ENCODE results near the gene ENAH. TPM values are rescaled to one million over a fixed set of nuclear protein-coding genes. Genes with fewer than 3 reads are reported as not detected.
"Not testable (repeated sequence)": the region's sequence is repeated elsewhere in the genome, so short reads cannot be mapped to it uniquely, and the experiment has no call there.

The ENAH gene
- total RNA-seq, 4 donors from 2014 or later = 198 to 229 (median 201) TPM

- TF ChIP-seq POLR2AphosphoS5 (IDR thresholded peaks at IDR 0.05) (no peak), POLR2A (IDR thresholded peaks at IDR 0.05; ENCODE audit: low read depth) (no peak), CTCF (IDR thresholded peaks at IDR 0.05) (no peak), EP300 (IDR thresholded peaks at IDR 0.05) (no peak)
- Histone ChIP-seq H3K4me3 (no peak overlapping the region), H3K27ac (replicated peaks in 1 of 4) (no peak overlapping the region), H3K9me3 (no peaks in the 10 kb centered on the region), H3K4me1 (peaks cover 4 to 30% (median 23%) of the 10 kb centered on the region in 4 donors), H3K27me3 (no peaks in the 10 kb centered on the region), H3K36me3 (no peaks in the 10 kb centered on the region)
- 67% methylated on average over 5 of the region's 5 CpGs for WGBS
- DNase-seq (ENCODE audit: extremely low spot score) = no peak
- intact Hi-C loops (cut with DNase I) = no loop called here
Observed at GRCh38 chr1:225476538-225476988, 176.4 kb downstream of the ENAH start.

GRCh38 chr1:225476100-225476511 is 176.8 kb downstream of the ENAH start:
- Histone ChIP-seq H3K36me3 (no peaks in the 10 kb centered on the region), H3K4me3 (no peak overlapping the region), H3K9me3 (no peaks in the 10 kb centered on the region), H3K27me3 (no peaks in the 10 kb centered on the region), H3K4me1 (peaks cover 4 to 29% (median 18%) of the 10 kb centered on the region in 4 donors), H3K27ac (replicated peaks in 1 of 4) (no peak overlapping the region)
- intact Hi-C loops (cut with DNase I) = no loop called here
- DNase-seq (ENCODE audit: extremely low spot score) = peak; percentile 60
- TF ChIP-seq POLR2A (IDR thresholded peaks at IDR 0.05; ENCODE audit: low read depth) (no peak), EP300 (IDR thresholded peaks at IDR 0.05) (no peak), CTCF (IDR thresholded peaks at IDR 0.05) (no peak), POLR2AphosphoS5 (IDR thresholded peaks at IDR 0.05) (no peak)
- 97% methylated on average over 7 of the region's 7 CpGs for WGBS

GRCh38 chr1:225474986-225475820 is 177.7 kb downstream of the ENAH start:
- WGBS = 83% methylated on average over 13 of the region's 50 CpGs
- TF ChIP-seq EP300 (IDR thresholded peaks at IDR 0.05) = no peak
- TF ChIP-seq POLR2AphosphoS5 (IDR thresholded peaks at IDR 0.05) = peak in 1 of 2 donors; percentile 76
- no peak for TF ChIP-seq POLR2A (IDR thresholded peaks at IDR 0.05; ENCODE audit: low read depth)
- peak in 2 of 3 experiments; percentile 100 for TF ChIP-seq CTCF (IDR thresholded peaks at IDR 0.05)
- peak overlapping the region; percentile 15 to 43 (median 19) for H3K4me3 ChIP-seq

GRCh38 chr1:225474439-225474985 is 178.4 kb downstream of the ENAH start:
- peak; percentile 86 for DNase-seq (ENCODE audit: extremely low spot score)
- WGBS = 41% methylated on average over 11 of the region's 13 CpGs
- no peaks in the 10 kb centered on the region for H3K36me3 ChIP-seq
- H3K4me1 ChIP-seq = peaks cover 4 to 35% (median 27%) of the 10 kb centered on the region in 4 donors
- no peak overlapping the region for H3K4me3 ChIP-seq
- intact Hi-C loops (cut with DNase I) = loop anchor here (1.0 to 2.0 kb wide), 4 partner anchors 298 to 500 kb away; no protein-coding TSS in a partner anchor
- no peak for TF ChIP-seq POLR2A (IDR thresholded peaks at IDR 0.05; ENCODE audit: low read depth)
- TF ChIP-seq POLR2AphosphoS5 (IDR thresholded peaks at IDR 0.05) = no peak
- no peak for TF ChIP-seq CTCF (IDR thresholded peaks at IDR 0.05)
- TF ChIP-seq EP300 (IDR thresholded peaks at IDR 0.05) = no peak
- no peaks in the 10 kb centered on the region for H3K27me3 ChIP-seq
- H3K9me3 ChIP-seq = no peaks in the 10 kb centered on the region
- no peak overlapping the region for H3K27ac ChIP-seq (replicated peaks in 1 of 4)

More at GRCh38 chr1:225474986-225475820, 177.7 kb downstream of the ENAH start:
- Histone ChIP-seq H3K27me3 (no peaks in the 10 kb centered on the region), H3K27ac (replicated peaks in 1 of 4) (no peak overlapping the region), H3K9me3 (no peaks in the 10 kb centered on the region), H3K36me3 (no peaks in the 10 kb centered on the region), H3K4me1 (peaks cover 4 to 34% (median 26%) of the 10 kb centered on the region in 4 donors)
- intact Hi-C loops (cut with DNase I) = loop anchor here (1.0 to 2.0 kb wide), 4 partner anchors 298 to 500 kb away; no protein-coding TSS in a partner anchor
- DNase-seq (ENCODE audit: extremely low spot score) = peak; percentile 92

- DNase-seq (ENCODE audit: extremely low spot score); H3K4me3 ChIP-seq: not testable (repeated sequence)
Observed at GRCh38 chr1:225473676-225474438, 179.1 kb downstream of the ENAH start.

GRCh38 chr1:225473266-225473665 is 179.7 kb downstream of the ENAH start:
- H3K4me1 ChIP-seq = peaks cover 5 to 39% (median 29%) of the 10 kb centered on the region in 4 donors
- WGBS = 77% methylated on average over 8 of the region's 8 CpGs
- H3K27ac ChIP-seq (replicated peaks in 1 of 4); H3K4me3 ChIP-seq; H3K27me3 ChIP-seq; H3K36me3 ChIP-seq; H3K9me3 ChIP-seq; intact Hi-C loops (cut with DNase I): not testable (repeated sequence)
- DNase-seq (ENCODE audit: extremely low spot score) = peak; percentile 70

More at GRCh38 chr1:225473676-225474438, 179.1 kb downstream of the ENAH start:
- intact Hi-C loops (cut with DNase I) = loop anchor here (1.0 to 2.0 kb wide), 4 partner anchors 299 to 501 kb away; no protein-coding TSS in a partner anchor
- not testable (repeated sequence) for H3K27me3 ChIP-seq; H3K9me3 ChIP-seq; H3K36me3 ChIP-seq; H3K27ac ChIP-seq (replicated peaks in 1 of 4)
- WGBS = 94% methylated on average over 25 of the region's 26 CpGs
- peaks cover 4 to 35% (median 27%) of the 10 kb centered on the region in 4 donors for H3K4me1 ChIP-seq
